Left forelimb (tissue), 1 donor: ENCODE data around the gene GOLT1A.

Experiments
- DNase-seq: peaks from one replicate; pipeline ENCODE4 v3.0.0-alpha.2; 2018; ENCODE audit warnings: low spot score

GOLT1A gene, protein sequence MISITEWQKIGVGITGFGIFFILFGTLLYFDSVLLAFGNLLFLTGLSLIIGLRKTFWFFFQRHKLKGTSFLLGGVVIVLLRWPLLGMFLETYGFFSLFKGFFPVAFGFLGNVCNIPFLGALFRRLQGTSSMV

DNA sequence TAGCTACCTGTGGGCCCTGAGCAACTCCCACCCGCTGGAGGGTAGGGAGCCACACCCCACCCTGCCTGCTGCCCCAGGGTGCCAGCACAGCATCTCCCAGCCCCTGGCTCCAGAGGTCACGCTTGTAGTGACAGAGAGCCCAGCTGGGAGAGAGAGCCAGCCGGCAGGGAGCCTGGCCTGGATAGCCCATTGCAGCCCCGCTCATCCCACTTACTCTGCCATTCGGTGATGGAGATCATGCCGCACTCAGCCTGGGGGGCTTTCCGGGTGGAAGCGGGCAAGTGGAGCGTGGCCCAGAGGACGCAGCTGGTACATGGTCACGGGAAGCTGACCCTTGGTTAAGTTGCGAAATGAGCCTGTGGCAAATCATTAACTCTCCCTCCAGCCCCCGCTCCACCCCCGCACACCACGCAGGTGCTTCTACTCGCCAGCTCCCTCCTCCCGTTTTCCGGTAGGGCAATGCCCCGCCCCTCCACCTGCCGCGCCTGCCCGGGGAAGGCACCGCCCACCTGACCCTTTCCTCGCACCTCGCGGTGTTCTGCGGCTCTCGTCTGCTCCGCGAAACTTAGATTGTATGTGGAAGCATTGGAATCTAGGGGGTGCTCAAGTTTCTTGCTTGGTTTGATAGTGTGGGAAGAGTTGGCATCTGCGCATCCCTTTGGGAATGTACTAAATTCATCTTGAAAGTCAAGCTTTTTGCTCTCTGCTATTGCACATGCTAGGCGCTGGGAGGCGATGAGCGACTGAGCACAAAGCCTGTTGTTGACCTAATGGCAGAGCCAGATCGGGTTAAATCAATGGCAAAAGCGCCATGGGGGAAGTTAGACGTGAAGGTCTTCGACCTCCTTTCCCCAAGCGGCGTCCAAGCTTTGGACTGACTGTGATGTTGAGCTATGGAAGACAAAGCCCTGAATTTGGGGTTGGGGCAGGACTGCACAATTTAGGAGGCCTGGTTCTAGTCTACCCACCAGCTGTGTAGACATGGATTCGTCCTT lies at the start of gene GOLT1A:
TSS of gene GOLT1A (minus strand) at position 321 of the 995 bp plus-strand sequence. CDS start at position 239, 82 bp downstream.
- DNase-seq: no peak

DNA sequence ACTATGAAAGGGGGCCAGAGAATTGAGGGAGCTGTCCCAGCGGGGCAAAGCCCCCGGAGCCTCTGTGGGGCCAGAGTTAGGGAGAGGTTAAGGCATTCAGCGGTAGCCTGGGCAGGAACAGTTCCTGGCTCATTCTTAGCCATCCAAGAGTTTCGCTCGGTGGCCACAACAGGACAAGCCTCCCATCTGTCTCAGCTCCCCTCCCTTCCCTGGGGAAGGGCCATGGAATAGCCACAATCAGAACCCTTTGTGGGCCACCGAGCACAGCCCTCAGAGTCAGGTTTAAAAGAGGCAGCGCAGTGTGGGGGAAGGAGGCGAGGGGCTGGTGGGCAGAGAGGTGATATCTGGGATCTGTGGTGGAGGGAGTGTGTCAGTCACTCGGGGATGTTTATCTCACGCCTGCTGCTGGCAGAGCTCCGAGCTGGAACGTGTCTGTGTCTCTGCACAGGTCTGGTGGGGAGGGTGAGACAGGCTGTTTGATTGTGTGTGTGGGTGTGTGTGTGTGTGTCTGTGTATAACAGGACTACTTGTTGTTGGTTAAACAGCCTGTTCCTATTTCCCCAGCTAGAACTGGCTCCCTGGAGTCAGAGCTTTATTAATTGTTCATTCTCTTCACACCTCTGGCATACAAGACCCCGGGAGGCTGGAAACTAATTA lies 49.6 kb upstream of the GOLT1A start:
- DNase-seq: no peak

DNA sequence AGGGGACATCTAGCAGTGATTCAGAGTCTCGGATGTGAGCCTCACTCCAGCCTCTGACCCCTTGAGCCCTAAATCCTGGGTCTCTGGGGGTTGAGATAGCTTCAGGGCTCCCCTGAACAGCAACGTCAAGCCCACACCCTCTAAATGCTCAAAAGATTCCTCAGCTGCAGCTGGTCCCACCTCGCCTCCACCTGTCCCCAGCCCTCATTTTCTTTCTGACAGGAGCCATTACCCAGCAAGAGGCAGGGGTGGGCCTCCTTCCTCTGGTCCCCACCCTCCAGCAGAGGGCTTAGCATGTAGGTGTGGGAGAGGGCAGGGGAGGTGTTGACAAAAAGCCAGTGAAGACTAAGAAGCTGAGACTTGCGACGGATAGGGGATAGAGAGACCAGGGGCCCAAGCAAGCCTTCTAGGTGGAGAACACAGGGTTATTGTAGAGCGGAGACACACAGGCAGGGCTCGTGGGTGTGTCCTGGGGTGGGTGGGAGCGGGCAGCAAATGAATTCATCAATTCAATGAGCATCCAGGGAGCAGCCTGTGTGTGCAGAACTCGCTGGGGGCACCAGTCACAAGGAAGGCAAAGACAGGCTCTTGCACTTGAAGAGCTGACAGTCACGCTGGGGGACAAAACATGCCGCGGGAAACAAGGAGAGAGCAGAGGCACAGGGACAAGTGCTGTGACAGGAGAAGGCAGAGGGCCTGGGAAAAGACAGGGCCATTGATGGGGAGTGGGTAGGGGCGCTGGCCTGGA lies 48.9 kb upstream of the GOLT1A start:
- DNase-seq: no peak

DNA sequence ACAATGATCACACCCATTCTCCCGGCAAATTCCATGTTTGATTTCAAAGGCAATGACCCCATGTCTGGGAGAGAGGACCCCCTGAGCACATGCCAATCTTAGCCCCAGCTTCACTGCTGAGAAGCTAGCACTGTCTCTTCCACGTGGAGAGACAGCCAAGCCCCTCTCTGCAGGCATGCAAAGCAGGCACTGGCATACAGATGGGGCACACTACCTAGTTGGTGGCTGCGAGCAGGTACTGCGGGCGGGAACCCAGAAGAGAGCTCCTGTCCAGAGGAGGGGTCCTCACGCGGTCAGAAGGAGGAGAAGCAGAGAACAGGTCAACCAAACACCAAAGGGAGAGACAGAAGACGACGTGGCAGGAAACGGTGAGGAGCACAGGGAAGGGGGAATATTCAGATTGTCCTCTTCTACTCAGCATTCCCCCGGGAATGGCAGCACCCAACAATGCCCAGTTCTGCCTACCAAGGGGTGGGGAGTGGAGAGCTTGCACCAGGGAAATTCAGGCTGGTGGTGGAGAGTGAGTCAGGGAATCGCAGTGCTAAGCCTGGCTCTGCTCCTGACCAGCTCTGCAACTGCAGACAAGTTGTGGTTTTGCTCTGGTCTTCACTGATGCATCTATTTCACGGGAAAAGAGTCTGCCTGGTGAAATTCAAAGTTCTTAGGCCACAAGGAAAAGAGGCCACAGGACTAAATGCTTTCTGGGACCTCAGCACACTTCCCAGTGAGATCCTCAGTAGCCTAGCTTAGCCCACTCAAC lies 48.1 kb upstream of the GOLT1A start:
- no peak for DNase-seq

DNA sequence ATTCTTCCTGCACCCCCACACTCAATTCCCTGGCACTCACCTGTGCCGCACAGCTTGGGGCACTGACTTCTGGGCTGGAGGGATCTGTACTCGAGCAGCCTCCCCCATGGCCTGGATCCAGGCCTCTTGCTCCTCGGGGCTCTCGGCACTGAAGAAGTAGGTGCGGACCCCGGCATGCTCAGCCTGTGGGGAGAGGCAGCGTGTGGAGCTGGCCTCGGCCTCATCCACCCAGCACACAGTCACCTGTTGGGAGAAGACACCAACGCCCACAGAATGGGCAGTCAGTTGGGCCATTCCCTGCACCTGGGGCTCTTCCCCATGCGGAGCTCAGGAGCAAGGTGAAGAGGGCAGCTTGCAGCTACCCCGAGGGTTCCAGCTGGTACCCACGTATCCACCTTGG lies 47.5 kb upstream of the GOLT1A start:
- DNase-seq: no peak

DNA sequence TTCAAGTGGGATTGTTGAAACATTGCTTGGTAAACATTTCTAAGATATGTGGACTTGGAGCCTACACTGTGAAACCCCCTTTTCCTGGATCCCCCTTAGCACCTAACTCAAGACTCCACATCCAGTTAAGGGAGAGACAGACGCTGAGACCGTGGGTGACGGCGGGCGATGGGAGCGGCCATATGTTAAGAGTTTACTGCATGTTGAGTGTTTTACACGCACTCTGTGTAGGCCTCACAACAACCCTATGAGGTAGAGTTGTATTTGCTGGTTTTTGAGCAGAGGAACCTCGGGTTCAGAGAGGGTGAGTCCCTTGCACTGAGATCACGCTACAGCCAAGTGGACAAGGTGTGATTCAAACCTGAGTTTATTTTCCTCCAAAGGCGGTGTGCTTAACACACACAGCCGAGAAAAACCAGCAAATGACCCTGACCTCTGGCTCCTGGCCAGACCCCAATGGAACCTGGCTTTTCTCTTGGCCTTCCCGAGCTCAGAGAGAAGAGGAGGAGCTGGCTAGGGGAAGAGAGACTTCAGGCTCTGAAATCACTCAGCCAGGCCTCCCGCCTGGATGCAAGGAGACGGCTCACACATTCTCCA lies 46.9 kb upstream of the GOLT1A start:
- no peak for DNase-seq

DNA sequence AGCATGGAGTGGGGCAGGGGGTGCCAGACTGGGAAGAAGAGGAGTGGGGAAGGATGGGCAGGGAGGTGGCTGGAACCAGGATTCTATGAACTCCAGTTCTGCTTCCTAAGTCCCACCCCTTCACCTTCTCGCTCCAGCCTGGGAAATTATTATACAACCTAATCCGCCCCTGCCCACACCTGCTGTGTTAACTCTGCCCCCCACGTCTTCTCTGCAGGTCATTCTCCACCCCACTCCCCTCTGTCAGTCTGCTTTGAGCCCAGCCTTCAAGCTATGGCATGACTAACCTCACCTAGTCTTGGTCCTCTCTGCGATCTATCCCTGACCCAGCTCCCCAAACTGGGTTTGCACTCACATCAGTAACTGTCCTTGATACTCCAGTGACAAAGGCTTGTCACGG lies 46.0 kb upstream of the GOLT1A start:
- no peak for DNase-seq

DNA sequence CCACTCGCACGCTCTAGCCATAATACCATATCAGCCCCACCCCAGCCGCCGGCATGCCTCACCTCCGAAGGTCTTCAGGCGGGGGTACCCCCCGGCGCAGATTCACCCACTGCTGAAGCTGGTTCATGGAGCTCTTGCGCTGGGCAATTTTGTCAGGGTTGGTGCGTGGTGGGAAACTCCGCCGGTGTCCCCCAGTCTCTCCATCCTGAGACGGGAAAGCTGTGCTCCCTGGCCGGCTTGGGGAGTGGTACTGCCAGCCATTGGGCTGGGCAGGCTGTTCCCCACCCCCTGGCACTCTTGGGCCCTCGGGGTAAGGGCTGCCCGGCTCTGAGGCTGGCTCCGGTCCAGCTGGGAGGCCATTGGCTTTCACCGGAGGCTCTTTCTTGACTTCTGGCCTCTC lies 45.4 kb upstream of the GOLT1A start:
- DNase-seq: no peak

DNA sequence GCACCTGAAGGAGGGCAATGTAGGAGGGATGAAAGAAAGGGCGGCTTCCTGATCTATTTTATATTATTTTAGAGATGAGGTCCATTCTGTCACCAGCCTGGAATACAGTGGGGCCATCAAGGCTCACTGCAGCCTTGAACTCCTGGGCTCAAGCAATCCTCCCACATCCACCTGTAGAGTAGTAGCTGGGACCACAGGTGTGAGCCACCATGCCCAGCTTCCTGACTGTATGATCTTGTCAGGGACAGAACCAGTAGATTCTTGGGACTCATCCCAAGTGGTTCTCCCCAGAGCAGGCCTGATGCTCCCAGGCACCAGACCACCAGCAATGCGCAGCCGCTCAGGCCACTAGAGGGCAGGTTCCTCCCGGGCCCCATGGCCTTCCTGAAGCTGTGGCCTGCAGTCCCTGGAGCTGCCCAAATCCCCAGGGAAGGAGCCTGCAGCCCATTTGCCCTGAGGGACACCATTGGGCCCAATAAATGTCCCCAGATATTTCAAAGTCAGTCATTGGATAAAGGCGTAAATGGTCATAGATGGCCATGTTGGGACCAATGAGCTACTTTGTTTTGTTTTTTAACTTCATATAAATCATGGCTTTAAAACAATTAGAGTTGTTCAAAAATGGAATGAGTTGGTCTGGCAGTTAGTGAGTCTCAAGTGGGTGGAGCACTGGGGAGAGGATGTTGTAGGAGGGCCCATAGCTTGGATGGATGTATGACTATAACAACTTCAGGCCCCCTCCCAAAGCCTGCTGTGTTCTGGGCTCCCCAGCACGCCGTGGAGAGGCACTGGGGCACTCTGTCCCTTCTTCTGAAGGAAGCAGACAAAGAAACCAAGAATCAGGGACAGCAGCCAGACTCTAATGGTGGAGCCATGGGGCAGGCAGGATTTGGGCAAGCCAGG lies 44.7 kb upstream of the GOLT1A start:
- no peak for DNase-seq

DNA sequence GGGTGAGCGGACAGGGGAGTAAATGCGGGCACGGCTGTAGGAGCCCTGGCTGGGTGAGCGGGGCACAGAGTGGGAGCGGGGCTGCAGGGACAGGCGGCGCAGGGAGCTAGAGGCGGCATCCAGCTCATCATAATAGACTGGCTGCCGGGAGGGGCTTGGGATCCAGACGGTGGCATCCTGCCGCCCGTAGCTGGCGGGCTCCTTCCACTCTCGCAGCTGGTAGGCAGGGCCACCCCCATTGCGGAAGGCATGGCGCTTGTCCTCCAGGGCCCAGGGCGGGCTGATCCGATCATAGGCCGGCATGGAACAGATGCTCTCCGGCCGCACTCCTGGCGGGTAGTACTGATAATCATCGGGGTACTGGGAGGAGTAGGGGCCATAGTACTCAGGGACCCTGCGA lies 43.7 kb upstream of the GOLT1A start:
- no peak for DNase-seq

DNA sequence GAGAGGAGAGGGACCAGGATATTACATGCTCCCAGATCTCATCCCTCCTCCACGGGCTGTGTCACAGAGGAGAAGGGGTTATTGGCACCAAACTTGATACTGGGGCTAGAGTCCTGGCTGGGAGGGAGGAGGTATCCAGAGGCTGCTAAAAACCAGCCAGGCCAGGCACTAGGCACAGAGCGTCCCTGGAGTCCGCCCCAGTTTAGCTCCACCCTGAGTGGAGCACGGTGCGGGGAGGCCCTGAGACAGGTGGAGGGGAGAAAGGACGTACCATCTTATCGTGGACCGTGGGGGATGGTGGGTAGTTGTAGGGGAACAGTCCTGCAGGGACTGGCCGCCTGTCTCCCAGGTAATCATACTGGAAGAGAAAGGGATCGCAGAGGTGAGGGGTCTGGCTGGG lies 42.7 kb upstream of the GOLT1A start:
- DNase-seq: no peak

DNA sequence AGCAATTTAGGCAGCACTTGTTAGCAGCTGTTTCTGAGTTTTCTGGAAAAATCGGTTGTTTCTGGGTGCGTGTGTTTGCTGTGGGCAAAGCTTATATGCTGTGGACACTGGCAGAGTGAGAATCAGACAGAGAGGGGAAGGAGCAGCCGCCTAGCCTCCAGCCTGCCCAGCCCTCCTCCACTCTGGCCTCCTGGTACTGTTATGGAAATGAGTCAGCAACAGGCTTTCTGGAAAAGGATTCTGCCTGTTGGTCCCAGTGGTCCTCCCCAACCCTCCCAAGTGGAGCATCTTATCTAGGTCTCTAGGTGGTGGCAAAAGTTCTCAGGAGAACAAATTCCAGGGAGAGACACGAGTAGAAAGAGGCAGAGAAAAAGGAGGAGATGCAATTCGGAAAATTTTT lies 42.2 kb upstream of the GOLT1A start:
- DNase-seq: no peak

DNA sequence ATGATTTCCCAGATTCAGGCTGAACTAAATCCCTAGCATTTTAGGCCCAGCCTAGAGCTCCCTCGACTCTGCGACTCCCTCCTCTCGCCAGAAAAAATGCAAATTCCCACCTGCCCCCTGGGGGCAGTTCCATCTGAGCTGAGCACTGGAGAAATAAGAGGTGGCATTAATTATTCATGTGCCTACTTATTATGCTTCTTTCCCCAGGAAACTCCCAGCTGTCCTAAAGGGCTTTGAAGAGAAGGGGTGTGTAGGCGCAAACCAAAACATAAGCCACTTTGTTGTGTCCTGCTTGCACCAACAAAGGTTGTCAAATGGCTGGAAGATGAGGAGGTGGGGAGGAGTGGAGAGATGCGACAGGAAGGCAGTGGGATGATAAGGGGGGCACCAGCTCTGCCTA lies 41.4 kb upstream of the GOLT1A start:
- DNase-seq: no peak

DNA sequence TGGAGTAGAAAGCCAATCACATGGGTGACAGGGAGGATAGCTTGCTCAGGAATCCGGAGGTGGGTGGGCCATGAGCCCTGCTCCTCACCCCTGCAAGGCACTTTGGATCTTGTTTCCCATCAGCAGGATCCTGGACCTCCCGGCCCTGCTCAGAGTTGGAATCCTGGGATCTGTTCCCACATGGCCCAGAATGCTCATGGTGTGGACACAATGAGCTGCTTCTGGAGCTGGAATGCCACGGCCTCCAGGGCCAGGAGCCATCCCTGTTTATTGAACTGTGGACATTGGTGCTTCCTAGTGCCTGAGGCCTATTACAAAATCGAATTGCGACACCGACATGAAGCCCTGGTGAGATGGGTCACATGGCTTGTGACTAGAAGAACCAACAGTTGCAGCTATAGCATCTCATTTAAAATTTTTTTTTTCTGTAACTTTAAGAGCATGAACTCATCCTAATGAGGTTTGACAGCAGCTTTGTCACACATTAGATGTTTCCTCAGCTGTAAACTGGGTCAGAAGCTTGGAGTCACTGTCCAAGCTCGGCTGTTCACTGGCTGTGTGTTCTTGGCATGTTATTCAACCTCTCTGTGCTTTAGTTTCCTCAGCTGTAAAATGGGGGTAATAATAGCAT lies 40.4 kb upstream of the GOLT1A start:
- DNase-seq: no peak

DNA sequence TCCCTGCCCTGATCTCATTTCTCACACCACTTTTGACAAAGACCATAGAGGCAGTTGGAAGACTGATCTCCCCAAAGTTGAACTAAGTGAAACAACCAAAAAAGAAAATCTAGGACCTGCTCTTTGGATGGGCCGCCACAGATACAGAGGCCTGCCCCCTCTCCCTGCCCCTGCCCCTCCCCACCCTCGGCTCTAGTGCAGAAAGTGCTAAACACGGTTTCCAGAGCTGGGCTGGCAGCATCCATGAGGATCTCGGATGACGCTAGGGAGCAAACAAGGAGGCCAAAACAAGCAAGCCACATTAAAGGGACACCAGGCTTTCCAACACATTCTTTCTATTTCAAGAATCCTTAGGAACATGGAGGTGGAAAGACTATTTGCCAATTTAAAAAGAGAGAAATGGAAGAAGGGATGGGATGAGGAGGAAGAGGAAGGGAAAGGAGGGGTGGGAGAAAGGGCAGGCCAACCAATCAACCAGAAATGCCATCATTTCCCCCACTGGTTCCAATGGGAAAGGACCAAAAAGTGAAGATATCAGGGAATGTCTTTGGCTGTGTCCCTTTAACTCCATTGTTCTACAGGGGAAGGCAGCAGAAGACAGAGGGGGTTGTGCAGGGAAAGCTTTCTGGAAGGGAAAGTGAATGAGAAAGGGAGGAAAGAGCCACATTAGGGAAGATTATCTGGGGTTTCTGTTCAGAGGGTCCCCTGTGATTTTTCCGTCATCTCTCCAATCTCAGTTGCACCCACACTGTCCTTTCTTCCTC lies 38.3 kb upstream of the GOLT1A start:
- DNase-seq: no peak

DNA sequence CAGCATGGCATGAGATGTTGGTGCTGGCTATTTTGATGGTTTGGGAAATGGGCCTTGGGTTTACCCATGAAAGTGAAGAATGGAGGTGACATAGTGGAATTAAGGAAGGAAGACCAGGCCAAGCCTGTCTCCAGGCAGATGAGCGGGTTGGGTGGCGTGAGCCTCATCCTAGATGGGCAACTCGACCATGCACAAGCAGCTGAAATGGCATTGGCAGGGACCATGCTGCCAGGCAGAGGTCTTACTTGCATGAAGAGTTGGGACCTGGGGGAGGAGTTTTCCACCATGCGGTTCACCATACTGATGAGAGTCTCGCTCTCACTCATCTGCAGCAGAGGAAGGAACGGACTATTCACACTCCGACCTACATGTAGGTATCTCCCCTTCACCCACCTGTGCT lies 37.5 kb upstream of the GOLT1A start:
- no peak for DNase-seq

DNA sequence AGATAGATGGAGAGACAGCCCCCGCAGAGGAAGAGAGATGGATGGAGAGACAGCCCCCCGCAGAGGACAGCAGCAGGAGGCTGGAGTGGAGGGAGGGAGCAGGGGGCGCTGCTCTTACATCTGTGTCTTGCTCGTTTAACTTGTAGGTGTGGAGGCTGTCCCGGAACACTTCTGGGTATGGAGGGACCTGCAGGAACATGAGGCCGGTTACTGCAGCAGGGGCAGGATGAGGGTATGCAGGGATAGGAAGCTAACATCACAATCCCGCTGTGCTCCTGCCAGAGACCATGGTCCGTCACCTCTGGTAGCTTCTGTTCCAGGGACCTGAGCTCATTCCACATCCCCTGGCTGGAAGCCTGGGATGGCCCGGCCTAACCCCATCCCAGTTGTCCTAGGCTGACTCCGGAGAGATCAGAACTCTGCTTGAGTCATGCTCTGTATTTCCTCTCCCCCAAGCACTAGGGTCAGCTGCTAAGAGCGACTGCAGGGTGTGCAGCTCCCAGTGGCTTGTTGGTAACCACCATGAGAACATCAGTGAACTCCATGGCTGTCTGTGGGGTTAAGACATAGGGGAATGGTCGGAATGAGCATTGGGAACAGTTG lies 36.7 kb upstream of the GOLT1A start:
- DNase-seq: no peak

DNA sequence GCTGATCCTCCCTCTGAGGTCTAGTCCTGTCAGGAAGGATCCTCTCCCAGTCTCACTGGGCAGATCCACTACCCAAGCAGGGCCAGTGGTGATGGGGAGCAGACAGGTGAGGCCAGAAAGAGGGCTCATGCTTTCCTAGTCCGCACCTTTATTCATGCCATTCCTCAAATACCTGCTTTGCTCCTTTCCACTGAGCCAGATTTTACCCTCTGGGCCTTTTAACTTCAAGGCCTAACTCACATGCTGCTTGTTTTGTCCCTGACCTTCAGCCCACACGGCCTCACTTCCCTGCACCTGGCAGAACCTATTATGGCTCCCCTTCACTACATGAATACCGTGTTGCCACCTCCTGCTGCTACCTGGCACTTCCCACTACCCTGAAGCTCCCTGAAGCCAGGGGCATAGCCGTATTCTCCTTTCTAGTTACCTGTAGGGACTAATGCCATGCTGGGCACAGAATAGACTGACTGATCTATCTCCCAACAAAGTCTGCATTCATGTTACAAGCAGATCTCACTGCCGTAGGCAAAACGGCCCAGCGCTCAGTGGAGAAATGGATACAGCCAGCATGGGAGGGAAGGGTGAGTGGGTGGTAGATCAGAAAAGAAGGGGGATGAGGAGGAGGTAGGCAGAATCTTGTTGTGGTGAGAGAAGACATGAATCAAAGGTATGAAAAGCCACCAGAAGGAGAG lies 36.1 kb upstream of the GOLT1A start:
- no peak for DNase-seq
